ENCODE measurements around the gene ENO3.

- TF ChIP-seq CTCF (IDR thresholded peaks at IDR 0.05) (no peak), POLR2A (IDR thresholded peaks at IDR 0.05) (no peak)
Observed at GRCh38 chr17:4902540-4902939, 48.4 kb upstream of the ENO3 start.

All from testis (tissue), 2 donors.